Measurements from ENCODE around the gene SKP2. TPM values are rescaled to one million over a fixed set of nuclear protein-coding genes. Genes with fewer than 3 reads are reported as not detected.

Gene SKP2
- total and polyA plus RNA-seq, 2 donors from 2014 or later: 3.4 to 10.9 TPM

- intact Hi-C loops (cut with DNase I): no loop called here
- no peak overlapping the region for H3K9ac ChIP-seq (ENCODE audit: low read length in 3 of 3)
Measured at GRCh38 chr5:36174119-36174518, 22.2 kb downstream of the SKP2 start.

GRCh38 chr5:36175043-36175442, 23.1 kb downstream of the SKP2 start:
- DNase-seq (no peak), FAIRE-seq (no peak)
- intact Hi-C loops (cut with DNase I): no loop called here

More at GRCh38 chr5:36174119-36174518, 22.2 kb downstream of the SKP2 start:
- Histone ChIP-seq H3K4me1 (ENCODE audit: control insufficient read depth in 2 of 3, insufficient read depth in 2 of 3, low read depth in 1 of 3, low read length in 3 of 3) (no peaks in the 10 kb centered on the region), H3K36me3 (ENCODE audit: control insufficient read depth in 2 of 3, insufficient read depth in 3 of 3, low read length in 3 of 3) (peaks cover 8 to 17% (median 16%) of the 10 kb centered on the region in 3 donors), H3K9me3 (ENCODE audit: control insufficient read depth in 2 of 3, insufficient read depth in 1 of 3, low read length in 3 of 3) (no peaks in the 10 kb centered on the region), H3K27ac (ENCODE audit: low read depth in 2 of 2, low read length in 2 of 2) (no peak overlapping the region), H3K4me3 (ENCODE audit: low read length in 3 of 3) (no peak overlapping the region), H3K27me3 (ENCODE audit: control insufficient read depth, insufficient read depth, low read length) (no peaks in the 10 kb centered on the region)
- no peak for FAIRE-seq
- no peak for DNase-seq
- no peak for TF ChIP-seq CTCF (IDR thresholded peaks at IDR 0.05; ENCODE audit: borderline replicate concordance, extremely low read depth, insufficient read depth)

GRCh38 chr5:36177154-36177553, 25.2 kb downstream of the SKP2 start:
- no peak overlapping the region for H3K4me3 ChIP-seq (ENCODE audit: low read length in 3 of 3)
- no peak for FAIRE-seq
- no peak overlapping the region for H3K9ac ChIP-seq (ENCODE audit: low read length in 3 of 3)
- TF ChIP-seq CTCF (IDR thresholded peaks at IDR 0.05; ENCODE audit: borderline replicate concordance, extremely low read depth, insufficient read depth): no peak
- intact Hi-C loops (cut with DNase I): no loop called here
- no peak for DNase-seq
- H3K27me3 ChIP-seq (ENCODE audit: control insufficient read depth, insufficient read depth, low read length): no peaks in the 10 kb centered on the region
- no peaks in the 10 kb centered on the region for H3K4me1 ChIP-seq (ENCODE audit: control insufficient read depth in 2 of 3, insufficient read depth in 2 of 3, low read depth in 1 of 3, low read length in 3 of 3)
- H3K9me3 ChIP-seq (ENCODE audit: control insufficient read depth in 2 of 3, insufficient read depth in 1 of 3, low read length in 3 of 3): no peaks in the 10 kb centered on the region
- peaks cover 10 to 21% (median 10%) of the 10 kb centered on the region in 3 donors for H3K36me3 ChIP-seq (ENCODE audit: control insufficient read depth in 2 of 3, insufficient read depth in 3 of 3, low read length in 3 of 3)
- no peak overlapping the region for H3K27ac ChIP-seq (ENCODE audit: low read depth in 2 of 2, low read length in 2 of 2)

More at GRCh38 chr5:36175043-36175442, 23.1 kb downstream of the SKP2 start:
- H3K4me3 ChIP-seq (ENCODE audit: low read length in 3 of 3): no peak overlapping the region
- H3K27ac ChIP-seq (ENCODE audit: low read depth in 2 of 2, low read length in 2 of 2): no peak overlapping the region
- no peaks in the 10 kb centered on the region for H3K9me3 ChIP-seq (ENCODE audit: control insufficient read depth in 2 of 3, insufficient read depth in 1 of 3, low read length in 3 of 3)
- peaks cover 8 to 15% (median 15%) of the 10 kb centered on the region in 3 donors for H3K36me3 ChIP-seq (ENCODE audit: control insufficient read depth in 2 of 3, insufficient read depth in 3 of 3, low read length in 3 of 3)
- no peak for TF ChIP-seq CTCF (IDR thresholded peaks at IDR 0.05; ENCODE audit: borderline replicate concordance, extremely low read depth, insufficient read depth)
- H3K9ac ChIP-seq (ENCODE audit: low read length in 3 of 3): no peak overlapping the region
- H3K4me1 ChIP-seq (ENCODE audit: control insufficient read depth in 2 of 3, insufficient read depth in 2 of 3, low read depth in 1 of 3, low read length in 3 of 3): no peaks in the 10 kb centered on the region
- no peaks in the 10 kb centered on the region for H3K27me3 ChIP-seq (ENCODE audit: control insufficient read depth, insufficient read depth, low read length)

Data from kidney (tissue), 14 donors.